ENCODE measurements around the gene SLC30A5. TPM values are rescaled to one million over a fixed set of nuclear protein-coding genes. Genes with fewer than 3 reads are reported as not detected.
"Not testable (repeated sequence)": the region's sequence is repeated elsewhere in the genome, so short reads cannot be mapped to it uniquely, and the experiment has no call there.

SLC30A5 gene
- total RNA-seq, result 10 to 100 TPM; 44.1 to 45.1 TPM

DNA sequence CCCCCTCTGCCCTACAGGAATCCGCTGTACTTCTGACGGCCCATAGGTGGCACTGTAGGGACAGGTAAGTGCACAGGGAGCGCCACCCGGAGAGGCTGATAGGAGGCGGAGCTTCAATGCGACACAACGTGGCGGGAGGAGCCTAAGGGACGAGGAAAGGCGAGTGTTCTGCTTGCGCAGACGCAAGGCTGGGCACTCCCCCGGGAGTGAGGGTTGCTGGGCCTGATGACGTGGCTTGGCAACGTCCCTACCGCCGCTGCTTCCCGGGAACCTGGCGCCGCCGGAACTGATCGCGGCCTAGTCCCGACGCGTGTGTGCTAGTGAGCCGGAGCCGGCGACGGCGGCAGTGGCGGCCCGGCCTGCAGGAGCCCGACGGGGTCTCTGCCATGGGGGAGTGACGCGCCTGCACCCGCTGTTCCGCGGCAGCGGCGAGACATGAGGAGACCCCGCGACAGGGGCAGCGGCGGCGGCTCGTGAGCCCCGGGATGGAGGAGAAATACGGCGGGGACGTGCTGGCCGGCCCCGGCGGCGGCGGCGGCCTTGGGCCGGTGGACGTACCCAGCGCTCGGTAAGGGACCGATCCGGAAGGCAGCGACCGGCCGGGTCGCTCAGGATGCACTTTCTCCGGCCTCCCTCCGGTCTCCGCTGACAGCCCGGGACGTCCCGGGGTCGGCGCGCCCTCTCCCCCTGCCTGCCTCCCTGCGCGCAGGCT lies at the start of gene SLC30A5:
TSS of gene SLC30A5 (plus strand) at position 244 of the 712 bp plus-strand sequence. CDS start at position 486, 242 bp downstream.
- H3K36me3 Mint-ChIP-seq (ENCODE audit: low read depth), result peaks cover 11% of the 10 kb centered on the region
- H3K27ac Mint-ChIP-seq, result peak within 1 kb of the TSS; percentile 93
- ATAC-seq, result peak; percentile 100
- H3K27me3 Mint-ChIP-seq, result no peaks in the 10 kb centered on the region
- intact Hi-C loops (cut with DNase I, micrococcal nuclease), result loop anchor here (1.0 to 2.0 kb wide), 11 partner anchors 51 to 879 kb away; partner anchors contain the start of genes AK6 (in 2 of the 2), CDK7 (in 2 of the 2), CENPH (in 2 of the 2) and RAD17 (in 2 of the 2)
- H3K4me3 Mint-ChIP-seq, result peak within 1 kb of the TSS; percentile 90
- peaks cover 27% of the 10 kb centered on the region for H3K4me1 Mint-ChIP-seq
- CTCF ChIA-PET, result interaction anchor here (0.5 to 2.1 kb wide), 23 partner anchors 10 to 1847 kb away, joined by 3 to 31 read pairs (median 5); partner anchors contain the start of genes AK6, CCDC125, CDK7 and RAD17
- peak; percentile 99 for DNase-seq
- POLR2A ChIA-PET, result interaction anchor here (0.6 to 1.5 kb wide), 6 partner anchors 13 to 889 kb away, joined by 3 to 11 read pairs (median 4); partner anchors contain the start of gene CENPH
- H3K9me3 Mint-ChIP-seq (ENCODE audit: low read depth), result no peaks in the 10 kb centered on the region

DNA sequence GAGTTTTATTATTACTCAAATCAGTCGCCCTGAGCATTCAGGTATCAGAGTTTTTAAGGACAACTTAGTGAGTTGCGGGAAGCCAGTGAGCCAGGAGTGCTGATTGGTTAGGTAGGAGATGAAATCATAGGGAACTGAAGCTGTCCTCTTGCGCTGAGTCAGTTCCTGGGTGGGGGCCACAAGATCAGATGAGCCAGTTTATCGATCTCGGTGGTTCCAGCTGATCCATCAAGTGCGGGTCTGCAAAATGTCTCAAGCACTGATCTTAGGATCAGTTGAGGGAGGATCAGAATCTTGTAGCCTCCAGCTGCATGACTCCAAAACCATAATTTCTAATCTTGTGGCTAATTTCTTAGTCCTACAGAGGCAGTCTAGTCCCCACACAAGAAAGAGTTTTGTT lies 48.6 kb upstream of the SLC30A5 start:
- POLR2A ChIA-PET; DNase-seq; H3K36me3 Mint-ChIP-seq (ENCODE audit: low read depth); H3K27ac Mint-ChIP-seq; H3K4me3 Mint-ChIP-seq; ATAC-seq; H3K9me3 Mint-ChIP-seq (ENCODE audit: low read depth); H3K27me3 Mint-ChIP-seq: not testable (repeated sequence)
- intact Hi-C loops (cut with DNase I, micrococcal nuclease), result loop anchor here in 1 of 2 experiments (10.0 kb wide), 1 partner anchor 290 kb away; the partner anchor contains the start of gene CCDC125
- CTCF ChIA-PET, result interaction anchor here (1.0 kb wide), 1 partner anchor 15 kb away, joined by 3 read pairs; no protein-coding TSS in a partner anchor
- H3K4me1 Mint-ChIP-seq, result peaks cover 15% of the 10 kb centered on the region

DNA sequence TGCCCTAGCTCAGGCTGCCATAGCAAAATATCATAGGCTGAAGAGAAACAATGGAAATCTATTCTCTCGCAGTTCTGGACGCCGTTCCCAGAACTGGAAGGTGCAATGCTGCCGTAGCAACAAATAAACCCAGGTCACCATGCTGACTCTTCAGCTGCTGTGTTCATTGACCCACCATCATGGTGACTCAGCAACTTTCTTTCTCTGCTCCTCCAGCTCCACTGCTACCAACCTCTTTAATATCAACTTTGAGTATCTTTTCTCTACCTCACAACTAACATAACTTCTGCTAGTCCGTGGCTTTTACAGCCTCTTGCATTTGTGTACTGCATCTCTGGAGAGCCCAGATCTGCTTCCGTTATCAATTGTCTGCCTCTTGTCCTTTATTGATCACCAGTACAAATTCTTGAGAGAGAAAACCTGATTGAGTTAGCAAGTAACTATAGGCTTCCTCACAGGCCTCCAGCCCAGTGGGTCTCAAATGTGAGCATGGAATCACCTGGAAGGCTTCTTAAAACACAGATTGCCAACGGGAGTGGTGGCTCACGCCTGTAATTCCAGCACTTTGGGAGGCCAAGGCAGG lies 47.3 kb upstream of the SLC30A5 start:
- ChIA-PET POLR2A (no interaction called here), CTCF (interaction anchor here (0.5 kb wide), 1 partner anchor 78 kb away, joined by 6 read pairs; no protein-coding TSS in a partner anchor)
- H3K27ac Mint-ChIP-seq, result no peak overlapping the region

DNA sequence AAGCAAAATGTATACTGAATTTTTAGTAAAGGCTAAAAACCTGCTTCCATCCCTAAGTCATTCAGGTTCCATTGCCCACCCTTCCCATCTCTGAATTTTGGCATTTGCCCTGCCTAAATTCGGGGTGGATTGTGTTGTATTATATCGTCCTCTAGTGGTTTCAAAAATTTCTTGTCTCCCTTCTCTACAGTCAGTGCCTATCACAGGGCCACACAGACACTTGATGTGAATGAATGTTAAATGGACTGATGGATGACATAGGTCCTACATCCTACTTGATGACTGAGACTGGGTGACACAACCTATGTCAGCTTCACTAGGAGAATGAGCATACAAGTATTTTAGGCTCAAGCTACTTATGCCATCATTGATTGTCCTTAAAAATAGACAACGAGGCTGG lies 45.6 kb upstream of the SLC30A5 start:
- Mint-ChIP-seq H3K36me3 (ENCODE audit: low read depth) (no peaks in the 10 kb centered on the region), H3K4me1 (peaks cover 9% of the 10 kb centered on the region), H3K4me3 (no peak overlapping the region), H3K9me3 (ENCODE audit: low read depth) (no peaks in the 10 kb centered on the region), H3K27me3 (no peaks in the 10 kb centered on the region), H3K27ac (no peak overlapping the region)
- POLR2A ChIA-PET, result no interaction called here
- DNase-seq (no peak), ATAC-seq (peak; percentile 80)
- intact Hi-C loops (cut with DNase I, micrococcal nuclease), result loop anchor here (2.0 to 10.0 kb wide), 2 partner anchors 35 to 287 kb away; partner anchors contain the start of gene CCDC125 (in 1 of the 2)
- CTCF ChIA-PET, result interaction anchor here (1.2 kb wide), 1 partner anchor 24 kb away, joined by 4 read pairs; no protein-coding TSS in a partner anchor

More for the DNA sequence above, 47.3 kb upstream of the SLC30A5 start:
- no peak for DNase-seq
- Mint-ChIP-seq H3K4me1 (peaks cover 15% of the 10 kb centered on the region), H3K9me3 (ENCODE audit: low read depth) (no peaks in the 10 kb centered on the region), H3K27me3 (no peaks in the 10 kb centered on the region), H3K36me3 (ENCODE audit: low read depth) (no peaks in the 10 kb centered on the region), H3K4me3 (no peak overlapping the region)
- no peak for ATAC-seq
- intact Hi-C loops (cut with DNase I, micrococcal nuclease), result loop anchor here in 1 of 2 experiments (10.0 kb wide), 1 partner anchor 288 kb away; the partner anchor contains the start of gene CCDC125

DNA sequence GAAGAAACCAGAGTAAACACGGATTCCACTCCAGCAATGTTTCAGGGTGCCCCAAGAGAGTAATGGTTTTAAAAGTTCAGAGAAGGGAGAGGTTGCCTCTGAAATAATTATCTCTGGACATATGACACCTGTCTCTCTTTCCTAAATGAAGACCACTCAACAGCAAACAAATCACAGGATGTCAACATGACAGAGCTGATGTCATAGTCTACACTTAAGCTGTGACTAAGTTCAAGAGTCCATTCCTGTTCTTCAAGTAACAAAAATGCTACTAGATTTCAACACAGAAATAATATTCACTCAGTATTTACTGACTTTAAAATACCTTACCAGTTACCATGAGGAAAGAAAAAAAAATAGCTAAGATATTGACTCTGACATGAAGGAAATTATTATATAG lies 44.7 kb upstream of the SLC30A5 start:
- DNase-seq (no peak), ATAC-seq (no peak)
- no peaks in the 10 kb centered on the region for H3K27me3 Mint-ChIP-seq
- no peaks in the 10 kb centered on the region for H3K9me3 Mint-ChIP-seq (ENCODE audit: low read depth)
- no peak overlapping the region for H3K4me3 Mint-ChIP-seq
- intact Hi-C loops (cut with DNase I, micrococcal nuclease), result loop anchor here (2.0 to 10.0 kb wide), 2 partner anchors 34 to 286 kb away; partner anchors contain the start of gene CCDC125 (in 1 of the 2)
- no peaks in the 10 kb centered on the region for H3K36me3 Mint-ChIP-seq (ENCODE audit: low read depth)
- H3K27ac Mint-ChIP-seq, result no peak overlapping the region
- CTCF ChIA-PET, result interaction anchor here (1.1 kb wide), 1 partner anchor 10 kb away, joined by 3 read pairs; no protein-coding TSS in a partner anchor
- POLR2A ChIA-PET, result interaction anchor here (0.6 kb wide), 1 partner anchor 216 kb away, joined by 3 read pairs; no protein-coding TSS in a partner anchor
- peaks cover 5% of the 10 kb centered on the region for H3K4me1 Mint-ChIP-seq

DNA sequence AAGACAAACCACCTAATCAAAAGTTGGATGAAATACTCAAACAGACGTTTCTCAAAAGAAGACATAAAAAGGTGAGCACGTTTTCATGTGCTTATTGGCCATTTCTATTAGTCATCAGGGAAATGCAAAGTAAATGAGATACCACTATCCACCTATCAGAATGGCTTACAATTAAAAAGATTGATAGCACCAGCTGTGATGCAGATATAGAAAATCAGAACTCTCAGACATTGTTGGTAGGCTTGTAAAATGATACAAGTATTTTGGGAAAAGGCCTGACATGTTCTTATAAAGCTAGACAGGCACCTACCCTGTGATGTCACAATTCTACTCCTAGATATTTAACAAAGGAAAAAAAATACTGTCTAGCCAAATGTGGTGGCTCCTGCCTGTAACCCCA lies 44.0 kb upstream of the SLC30A5 start:
- ChIA-PET POLR2A (interaction anchor here (0.6 kb wide), 1 partner anchor 216 kb away, joined by 3 read pairs; no protein-coding TSS in a partner anchor), CTCF (interaction anchor here (0.7 to 1.1 kb wide), 2 partner anchors 9 to 263 kb away, joined by 3 read pairs; no protein-coding TSS in a partner anchor)
- H3K4me1 Mint-ChIP-seq, result no peaks in the 10 kb centered on the region
- no peaks in the 10 kb centered on the region for H3K27me3 Mint-ChIP-seq
- no peak overlapping the region for H3K27ac Mint-ChIP-seq
- intact Hi-C loops (cut with DNase I, micrococcal nuclease), result loop anchor here (2.0 to 10.0 kb wide), 2 partner anchors 33 to 285 kb away; partner anchors contain the start of gene CCDC125 (in 1 of the 2)
- H3K36me3 Mint-ChIP-seq (ENCODE audit: low read depth), result no peaks in the 10 kb centered on the region
- DNase-seq, result no peak
- H3K4me3 Mint-ChIP-seq, result no peak overlapping the region
- H3K9me3 Mint-ChIP-seq (ENCODE audit: low read depth), result no peaks in the 10 kb centered on the region
- ATAC-seq, result no peak

DNA sequence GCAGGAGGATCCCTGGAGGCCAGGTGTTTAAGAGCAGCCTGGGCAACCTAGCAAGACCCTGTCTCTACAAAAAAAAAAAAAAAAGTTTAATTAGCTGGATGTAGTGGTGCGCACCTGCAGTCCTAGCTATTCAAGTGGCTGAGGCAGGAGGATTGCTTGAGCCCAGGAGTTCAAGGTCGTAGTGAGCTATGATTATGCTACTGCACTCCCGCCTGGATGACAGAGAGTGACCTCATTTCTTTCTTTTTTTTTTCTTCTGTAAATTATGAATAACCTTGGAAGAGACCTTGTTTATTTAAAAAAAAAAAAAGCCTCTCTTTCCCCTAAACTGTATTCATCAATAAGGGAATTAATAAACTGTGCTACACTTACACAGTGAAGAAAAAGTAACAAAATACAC lies 43.6 kb upstream of the SLC30A5 start:
- ChIA-PET POLR2A (no interaction called here), CTCF (interaction anchor here (0.7 kb wide), 1 partner anchor 263 kb away, joined by 3 read pairs; no protein-coding TSS in a partner anchor)
- Mint-ChIP-seq H3K4me1 (no peaks in the 10 kb centered on the region), H3K36me3 (ENCODE audit: low read depth) (no peaks in the 10 kb centered on the region), H3K4me3 (no peak overlapping the region), H3K27ac (no peak overlapping the region), H3K9me3 (ENCODE audit: low read depth) (no peaks in the 10 kb centered on the region), H3K27me3 (no peaks in the 10 kb centered on the region)
- intact Hi-C loops (cut with DNase I, micrococcal nuclease), result no loop called here
- ATAC-seq (no peak), DNase-seq (no peak)

DNA sequence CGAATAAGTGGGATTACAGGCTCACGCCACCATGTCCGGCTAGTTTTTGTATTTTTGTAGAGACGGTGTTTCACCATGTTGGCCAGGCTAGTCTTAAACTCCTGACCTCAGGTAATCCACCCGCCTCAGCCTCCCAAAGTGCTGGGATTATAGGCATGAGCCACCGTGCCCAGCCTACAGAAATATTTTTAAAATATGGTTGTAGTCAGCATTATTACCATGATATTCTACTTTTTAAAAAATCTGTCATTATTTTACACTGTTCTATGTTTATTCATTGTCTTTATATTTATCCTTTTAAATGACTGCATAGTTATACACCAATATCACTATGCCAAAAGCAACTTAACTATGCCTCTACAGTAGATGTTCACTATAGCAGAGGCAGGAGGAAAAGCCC lies 41.6 kb upstream of the SLC30A5 start:
- ChIA-PET CTCF (no interaction called here), POLR2A (no interaction called here)
- Mint-ChIP-seq H3K9me3 (ENCODE audit: low read depth) (no peaks in the 10 kb centered on the region), H3K27ac (no peak overlapping the region), H3K4me1 (no peaks in the 10 kb centered on the region), H3K4me3 (no peak overlapping the region), H3K27me3 (no peaks in the 10 kb centered on the region), H3K36me3 (ENCODE audit: low read depth) (no peaks in the 10 kb centered on the region)
- ATAC-seq (no peak), DNase-seq (no peak)
- intact Hi-C loops (cut with DNase I, micrococcal nuclease), result no loop called here

DNA sequence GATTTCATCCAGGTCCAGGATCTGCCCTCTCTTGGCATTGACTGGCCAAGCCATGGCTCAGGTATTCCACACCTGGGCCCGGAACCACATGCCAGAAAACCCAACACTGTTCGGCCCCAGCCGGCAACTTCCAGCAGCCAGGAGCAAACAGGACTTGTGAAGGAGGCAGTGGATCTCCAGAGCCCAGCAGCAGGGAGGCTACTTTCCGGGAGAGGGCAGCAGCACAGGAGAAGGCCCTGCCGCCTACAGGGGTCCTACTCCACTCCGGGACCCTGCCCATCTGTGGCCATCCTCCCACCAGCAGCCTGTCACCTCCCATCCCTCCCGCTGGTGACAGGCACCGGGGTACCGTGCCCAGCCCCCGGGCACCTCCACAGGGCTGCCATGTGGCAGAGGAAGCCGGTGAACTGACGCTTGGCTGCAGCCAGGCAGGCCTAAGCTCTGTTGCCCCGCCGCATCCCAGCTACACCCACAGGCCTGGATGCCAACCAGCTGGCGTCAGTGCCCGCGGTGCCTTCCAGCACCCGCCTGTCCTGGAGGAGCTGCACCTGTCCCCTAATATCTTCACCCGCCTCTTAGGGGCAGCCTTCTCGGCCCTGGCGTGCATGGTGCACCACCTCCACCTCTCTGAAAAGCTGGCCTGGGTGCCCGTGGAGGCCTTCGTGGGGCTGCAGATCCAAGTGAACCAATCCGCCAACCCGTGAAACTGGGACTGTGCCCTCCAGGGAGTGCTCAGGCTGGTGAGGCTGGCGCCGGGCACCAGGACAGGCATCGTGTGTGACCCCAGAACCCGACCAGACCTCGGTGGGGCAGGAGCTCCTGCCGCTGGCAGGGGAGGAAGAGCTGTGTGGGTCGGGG lies 18.9 kb upstream of the SLC30A5 start:
- intact Hi-C loops (cut with DNase I, micrococcal nuclease), result no loop called here
- no peak for DNase-seq
- peaks cover 2% of the 10 kb centered on the region for H3K4me1 Mint-ChIP-seq
- ChIA-PET CTCF (interaction anchor here (1.3 kb wide), 1 partner anchor 8 kb away, joined by 3 read pairs; no protein-coding TSS in a partner anchor), POLR2A (no interaction called here)
- H3K9me3 Mint-ChIP-seq (ENCODE audit: low read depth), result no peaks in the 10 kb centered on the region
- no peaks in the 10 kb centered on the region for H3K27me3 Mint-ChIP-seq
- H3K36me3 Mint-ChIP-seq (ENCODE audit: low read depth), result no peaks in the 10 kb centered on the region
- H3K27ac Mint-ChIP-seq, result no peak overlapping the region
- no peak overlapping the region for H3K4me3 Mint-ChIP-seq
- ATAC-seq, result no peak

DNA sequence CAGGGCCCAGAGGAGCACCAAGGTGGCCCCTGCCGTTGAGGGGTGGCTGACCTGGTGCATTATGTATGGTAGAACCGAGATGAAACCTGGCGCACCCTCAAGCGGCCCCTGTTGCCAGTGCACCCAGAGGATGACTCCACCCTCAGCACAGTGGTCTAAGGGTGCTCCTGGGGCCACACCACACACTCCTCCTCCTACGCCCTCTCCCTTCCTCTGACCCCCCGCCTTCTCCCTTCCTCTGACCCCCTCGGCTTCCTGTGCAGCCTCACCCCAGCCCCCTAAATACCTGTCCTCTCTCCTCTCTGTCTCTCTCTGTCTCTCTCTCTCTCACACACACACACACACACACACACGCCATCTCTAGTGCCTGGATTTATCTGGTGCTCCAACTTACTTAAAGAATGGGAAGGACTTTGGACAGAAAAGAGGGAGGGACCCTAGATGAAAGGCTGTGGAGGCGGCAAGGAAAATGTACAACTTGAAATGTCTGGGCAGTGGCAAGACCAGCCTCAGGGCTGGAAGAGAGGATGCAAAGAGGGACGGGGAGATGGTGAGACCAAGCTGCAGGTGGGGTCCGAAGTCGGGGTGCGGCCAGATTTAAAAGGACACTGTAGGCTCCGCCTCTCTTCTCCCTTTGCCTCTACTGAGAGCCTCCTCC lies 18.2 kb upstream of the SLC30A5 start:
- Mint-ChIP-seq H3K4me3 (no peak overlapping the region), H3K36me3 (ENCODE audit: low read depth) (no peaks in the 10 kb centered on the region), H3K27ac (no peak overlapping the region), H3K9me3 (ENCODE audit: low read depth) (no peaks in the 10 kb centered on the region), H3K4me1 (peaks cover 2% of the 10 kb centered on the region), H3K27me3 (no peaks in the 10 kb centered on the region)
- POLR2A ChIA-PET, result no interaction called here
- intact Hi-C loops (cut with DNase I, micrococcal nuclease), result no loop called here
- CTCF ChIA-PET, result no interaction called here
- DNase-seq (no peak), ATAC-seq (no peak)
